ENCODE measurements around the gene ADAM15.

The ADAM15 gene

GRCh38 chr1:155052439-155053395, 1.6 kb downstream of the ADAM15 start:
- DNase-seq (ENCODE audit: low read depth in 2 of 2): no peak

- DNase-seq (ENCODE audit: low read depth in 2 of 2): no peak
These were observed 2.5 kb downstream of the ADAM15 start for GRCh38 chr1:155053531-155054105.

- no peak for DNase-seq (ENCODE audit: low read depth in 2 of 2)
These were observed 6.0 kb downstream of the ADAM15 start for GRCh38 chr1:155057104-155057503.

- DNase-seq (ENCODE audit: low read depth in 2 of 2): no peak
These were observed 6.7 kb downstream of the ADAM15 start for GRCh38 chr1:155057788-155058211.

GRCh38 chr1:155060736-155061135, 9.6 kb downstream of the ADAM15 start:
- no peak for DNase-seq (ENCODE audit: low read depth in 2 of 2)

GRCh38 chr1:155061381-155062150, 10.4 kb downstream of the ADAM15 start:
- DNase-seq (ENCODE audit: low read depth in 2 of 2): peak; percentile 85 to 95

GRCh38 chr1:155062151-155062686, 11.1 kb downstream of the ADAM15 start:
- no peak for DNase-seq (ENCODE audit: low read depth in 2 of 2)

GRCh38 chr1:155062702-155063411, 11.7 kb downstream of the ADAM15 start:
- no peak for DNase-seq (ENCODE audit: low read depth in 2 of 2)

- DNase-seq (ENCODE audit: low read depth in 2 of 2): peak; percentile 66
These were observed 12.5 kb downstream of the ADAM15 start, which contains the start of gene EFNA4 for GRCh38 chr1:155063550-155064110. Gene EFNA4 (plus strand): TSS chr1:155063740. CDS start chr1:155063824, 84 bp downstream.

GRCh38 chr1:155064111-155064831, 13.2 kb downstream of the ADAM15 start:
- DNase-seq (ENCODE audit: low read depth in 2 of 2): no peak

GRCh38 chr1:155064832-155065429, 13.8 kb downstream of the ADAM15 start:
- no peak for DNase-seq (ENCODE audit: low read depth in 2 of 2)

GRCh38 chr1:155066777-155067176, 15.7 kb downstream of the ADAM15 start:
- DNase-seq (ENCODE audit: low read depth in 2 of 2): no peak

GRCh38 chr1:155068599-155068998, 17.5 kb downstream of the ADAM15 start:
- no peak for DNase-seq (ENCODE audit: low read depth in 2 of 2)

- DNase-seq (ENCODE audit: low read depth in 2 of 2): no peak
These were observed 18.5 kb downstream of the ADAM15 start for GRCh38 chr1:155069551-155070157.

GRCh38 chr1:155070158-155070621, 19.1 kb downstream of the ADAM15 start:
- DNase-seq (ENCODE audit: low read depth in 2 of 2): no peak

- DNase-seq (ENCODE audit: low read depth in 2 of 2): no peak
These were observed 19.8 kb downstream of the ADAM15 start for GRCh38 chr1:155070721-155071569.

- no peak for DNase-seq (ENCODE audit: low read depth in 2 of 2)
These were observed 20.6 kb downstream of the ADAM15 start for GRCh38 chr1:155071701-155072100.
